Measurements from ENCODE around the gene NR2C2. TPM values are rescaled to one million over a fixed set of nuclear protein-coding genes. Genes with fewer than 3 reads are reported as not detected.
A peak's percentile ranks its signal among the peaks of the same experiment; 100 is the strongest.

NR2C2 gene
- total RNA-seq, 6 experiments from 2014 or later: 23.7 to 35.2 (median 28.6) TPM

GRCh38 chr3:15065550-15066007 lies 118.2 kb downstream of the NR2C2 start:
- H3K4me3 Mint-ChIP-seq: peak overlapping the region; percentile 96
- H3K36me3 Mint-ChIP-seq (ENCODE audit: low read depth): peaks cover 13% of the 10 kb centered on the region
- H3K27ac Mint-ChIP-seq: peak overlapping the region; percentile 94
- no peak for TF ChIP-seq CTCF (IDR thresholded peaks at IDR 0.05)
- H3K9me3 Mint-ChIP-seq: no peaks in the 10 kb centered on the region
- DNase-seq: no peak
- H3K4me1 Mint-ChIP-seq (ENCODE audit: low read depth): peaks cover 23% of the 10 kb centered on the region
- H3K27me3 Mint-ChIP-seq (ENCODE audit: insufficient read depth): peaks cover 2% of the 10 kb centered on the region

GRCh38 chr3:15066467-15066866 lies 119.1 kb downstream of the NR2C2 start:
- H3K4me1 Mint-ChIP-seq (ENCODE audit: low read depth): peaks cover 24% of the 10 kb centered on the region
- no peaks in the 10 kb centered on the region for H3K9me3 Mint-ChIP-seq
- H3K4me3 Mint-ChIP-seq: no peak overlapping the region
- H3K36me3 Mint-ChIP-seq (ENCODE audit: low read depth): peaks cover 13% of the 10 kb centered on the region
- peaks cover 2% of the 10 kb centered on the region for H3K27me3 Mint-ChIP-seq (ENCODE audit: insufficient read depth)
- no peak for TF ChIP-seq CTCF (IDR thresholded peaks at IDR 0.05)
- no peak overlapping the region for H3K27ac Mint-ChIP-seq
- no peak for DNase-seq

- no peak for TF ChIP-seq CTCF (IDR thresholded peaks at IDR 0.05)
- Mint-ChIP-seq H3K36me3 (ENCODE audit: low read depth) (peaks cover 9% of the 10 kb centered on the region), H3K9me3 (no peaks in the 10 kb centered on the region), H3K27me3 (ENCODE audit: insufficient read depth) (peaks cover 2% of the 10 kb centered on the region; the same call in 1 of the 2 replicates), H3K4me3 (no peak overlapping the region), H3K27ac (no peak overlapping the region), H3K4me1 (ENCODE audit: low read depth) (peaks cover 9% of the 10 kb centered on the region)
- no peak for DNase-seq
Measured at GRCh38 chr3:15069441-15069840, 122.1 kb downstream of the NR2C2 start.

GRCh38 chr3:15071699-15072098 lies 124.3 kb downstream of the NR2C2 start:
- no peak for DNase-seq
- H3K27me3 Mint-ChIP-seq (ENCODE audit: insufficient read depth): peaks cover 2% of the 10 kb centered on the region; the same call in 1 of the 2 replicates
- H3K4me3 Mint-ChIP-seq: no peak overlapping the region
- no peak overlapping the region for H3K27ac Mint-ChIP-seq
- H3K4me1 Mint-ChIP-seq (ENCODE audit: low read depth): 0 out of 2 replicates have a peak, but pooled peaks cover 4% of the 10 kb centered on the region
- peaks cover 25% of the 10 kb centered on the region for H3K36me3 Mint-ChIP-seq (ENCODE audit: low read depth)
- no peaks in the 10 kb centered on the region for H3K9me3 Mint-ChIP-seq
- no peak for TF ChIP-seq CTCF (IDR thresholded peaks at IDR 0.05)

GRCh38 chr3:15074500-15074899 lies 127.1 kb downstream of the NR2C2 start:
- H3K4me1 Mint-ChIP-seq (ENCODE audit: low read depth): 0 out of 2 replicates have a peak, but pooled peaks cover 4% of the 10 kb centered on the region
- DNase-seq: no peak
- H3K36me3 Mint-ChIP-seq (ENCODE audit: low read depth): peaks cover 38% of the 10 kb centered on the region
- no peak overlapping the region for H3K27ac Mint-ChIP-seq
- TF ChIP-seq CTCF (IDR thresholded peaks at IDR 0.05): no peak
- H3K9me3 Mint-ChIP-seq: no peaks in the 10 kb centered on the region
- no peak overlapping the region for H3K4me3 Mint-ChIP-seq
- H3K27me3 Mint-ChIP-seq (ENCODE audit: insufficient read depth): no peaks in the 10 kb centered on the region

- peaks cover 67% of the 10 kb centered on the region for H3K36me3 Mint-ChIP-seq (ENCODE audit: low read depth)
Measured at GRCh38 chr3:15079091-15079490, 131.7 kb downstream of the NR2C2 start.

More at GRCh38 chr3:15079091-15079490, 131.7 kb downstream of the NR2C2 start:
- no peaks in the 10 kb centered on the region for H3K9me3 Mint-ChIP-seq
- DNase-seq: no peak
- no peak for TF ChIP-seq CTCF (IDR thresholded peaks at IDR 0.05)
- H3K4me3 Mint-ChIP-seq: no peak overlapping the region
- H3K27me3 Mint-ChIP-seq (ENCODE audit: insufficient read depth): no peaks in the 10 kb centered on the region; the same call in 1 of the 2 replicates
- H3K4me1 Mint-ChIP-seq (ENCODE audit: low read depth): peaks cover 8% of the 10 kb centered on the region
- H3K27ac Mint-ChIP-seq: no peak overlapping the region

All from HFFc6 (cell line).